Measurements from ENCODE around the gene STXBP2.
A peak's percentile ranks its signal among the peaks of the same experiment; 100 is the strongest.

STXBP2 gene

DNA sequence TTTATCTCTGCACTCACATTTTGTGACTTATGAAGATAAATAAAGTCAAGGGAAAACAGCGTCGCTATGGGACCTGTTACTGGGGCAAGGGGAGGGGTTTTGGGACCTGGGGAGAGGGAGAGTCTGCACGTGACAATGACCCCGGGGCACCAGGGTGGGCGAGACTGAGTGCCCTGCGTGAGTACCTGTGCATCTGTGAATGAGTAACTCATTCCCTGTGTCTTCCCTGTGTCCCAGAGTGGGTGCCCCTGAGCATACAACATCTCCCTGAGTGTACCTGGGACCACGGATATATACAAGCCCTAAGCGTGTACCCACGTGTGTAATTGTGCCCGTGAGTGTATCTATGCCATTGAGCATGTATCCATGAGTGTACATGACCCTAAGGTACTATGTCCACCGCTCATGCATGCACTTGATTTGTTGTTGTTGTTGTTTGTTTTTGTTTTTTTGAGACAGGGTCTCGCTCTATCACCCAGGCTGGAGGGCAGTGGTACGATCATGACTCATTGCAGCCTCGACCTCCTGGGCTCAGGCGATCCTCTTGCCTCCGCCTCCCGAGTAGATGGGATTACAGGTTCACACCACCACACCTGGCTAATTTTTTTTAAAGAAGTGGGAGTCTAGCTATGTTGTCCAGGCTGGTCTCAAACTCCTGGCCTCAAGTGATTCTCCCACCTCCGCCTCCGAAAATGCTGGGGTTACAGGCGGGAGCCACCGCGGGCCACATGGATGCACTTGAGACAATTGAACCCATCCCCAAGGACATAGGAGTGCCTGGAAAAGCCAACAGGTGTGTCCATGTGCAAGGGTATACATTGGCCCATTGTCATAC, 43.1 kb downstream of the STXBP2 start:
- DNase-seq (ENCODE audit: low spot score) = no peak

DNA sequence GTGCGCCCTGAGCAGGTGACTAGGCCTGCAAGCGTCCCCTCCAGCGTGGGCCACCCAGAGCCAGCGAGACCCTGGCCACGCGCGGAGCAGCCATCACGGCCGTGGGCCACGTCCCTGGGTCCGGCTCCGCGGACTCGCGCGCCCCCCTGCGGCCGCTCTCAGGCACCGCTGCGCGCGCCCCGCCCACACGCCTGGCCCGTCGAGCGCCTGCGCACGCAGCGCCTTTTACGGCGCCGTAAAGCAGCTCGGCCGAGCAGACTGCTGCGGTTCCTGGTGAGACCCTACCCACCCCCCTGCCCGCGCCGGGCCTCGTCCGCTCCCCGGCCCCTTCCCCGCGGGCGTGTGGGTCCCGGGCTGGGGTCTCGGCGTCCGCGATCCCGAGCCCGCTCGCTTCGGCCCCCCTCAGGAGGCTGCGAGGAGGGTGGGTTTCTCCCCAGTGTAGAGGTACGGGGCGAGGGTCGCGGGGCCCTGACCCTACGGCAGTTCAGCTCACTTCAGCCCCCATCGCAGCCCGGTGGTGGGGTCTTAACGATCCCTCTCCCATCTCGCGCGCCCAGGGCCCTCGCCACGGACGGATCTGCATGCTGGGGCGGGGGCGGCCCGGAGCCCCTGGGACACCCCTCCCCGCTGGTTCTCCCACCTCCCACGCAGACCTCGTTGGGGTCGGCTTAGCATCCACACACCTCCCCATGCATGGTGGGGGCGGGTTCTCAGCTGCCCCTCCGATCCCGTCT, 43.9 kb downstream of the STXBP2 start, which contains the start of gene TRAPPC5:
TRAPPC5 (plus strand) TSS at position 228 of the 734 bp plus-strand sequence. CDS start 1,421 bp downstream, outside the sequence.
- peak; percentile 98 for DNase-seq (ENCODE audit: low spot score)

DNA sequence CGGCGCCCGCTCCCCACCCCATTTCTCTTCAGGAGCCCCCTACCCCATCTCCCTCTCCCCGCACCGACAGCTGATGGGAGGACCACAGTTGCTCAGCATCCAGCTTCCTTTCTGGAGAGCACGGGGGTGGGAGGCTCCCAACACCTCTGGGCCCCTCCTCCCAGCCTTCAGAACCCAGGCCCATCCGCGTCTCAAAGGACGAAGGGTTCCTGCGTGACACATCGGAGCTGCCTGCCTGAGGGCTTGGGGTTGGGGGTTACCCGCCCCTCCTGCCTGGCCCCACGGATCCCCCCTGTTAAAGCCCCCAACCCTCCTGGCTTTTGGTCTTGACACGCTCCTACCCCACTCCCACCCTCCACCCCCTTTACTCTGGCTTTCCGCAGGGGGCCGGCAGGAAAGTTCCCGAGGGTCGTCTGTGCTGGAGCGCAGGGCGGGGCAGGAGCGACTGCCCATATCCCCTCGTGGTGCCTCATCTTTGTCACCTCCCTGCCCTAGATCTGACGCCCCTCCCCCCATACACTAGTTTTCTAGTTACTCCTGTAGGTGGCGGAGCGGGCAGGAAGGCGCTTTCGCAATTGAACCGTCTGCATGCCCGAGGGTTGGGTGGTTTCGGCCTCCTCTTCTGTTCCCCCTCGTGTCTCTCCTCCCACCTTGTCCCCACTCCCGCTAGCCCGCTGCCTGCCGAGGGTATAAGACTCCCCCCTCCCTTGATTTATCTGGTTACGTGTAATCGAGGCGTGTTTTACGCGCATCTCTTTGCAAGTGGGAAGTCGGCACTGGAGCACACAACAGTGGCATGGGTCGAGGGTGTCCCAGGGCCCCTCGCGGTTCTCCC, 44.6 kb downstream of the STXBP2 start:
- peak; percentile 90 for DNase-seq (ENCODE audit: low spot score)

DNA sequence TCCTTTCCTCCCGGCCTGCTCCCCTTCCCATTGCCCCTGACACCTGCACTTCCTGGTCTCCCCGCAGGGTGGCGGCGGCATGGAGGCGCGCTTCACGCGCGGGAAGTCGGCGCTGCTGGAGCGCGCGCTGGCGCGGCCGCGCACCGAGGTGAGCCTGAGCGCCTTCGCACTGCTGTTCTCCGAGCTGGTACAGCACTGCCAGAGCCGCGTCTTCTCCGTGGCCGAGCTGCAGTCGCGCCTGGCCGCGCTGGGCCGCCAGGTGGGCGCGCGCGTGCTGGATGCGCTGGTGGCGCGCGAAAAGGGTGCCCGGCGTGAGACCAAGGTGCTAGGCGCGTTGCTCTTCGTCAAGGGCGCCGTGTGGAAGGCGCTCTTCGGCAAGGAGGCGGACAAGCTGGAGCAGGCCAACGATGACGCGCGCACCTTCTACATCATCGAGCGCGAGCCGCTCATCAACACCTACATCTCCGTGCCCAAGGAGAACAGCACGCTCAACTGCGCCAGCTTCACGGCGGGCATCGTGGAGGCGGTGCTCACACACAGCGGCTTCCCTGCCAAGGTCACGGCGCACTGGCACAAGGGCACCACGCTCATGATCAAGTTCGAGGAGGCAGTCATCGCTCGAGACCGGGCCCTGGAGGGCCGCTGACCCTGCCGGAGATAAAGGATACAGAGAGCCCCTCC, 45.4 kb downstream of the STXBP2 start:
- DNase-seq (ENCODE audit: low spot score) = no peak

DNA sequence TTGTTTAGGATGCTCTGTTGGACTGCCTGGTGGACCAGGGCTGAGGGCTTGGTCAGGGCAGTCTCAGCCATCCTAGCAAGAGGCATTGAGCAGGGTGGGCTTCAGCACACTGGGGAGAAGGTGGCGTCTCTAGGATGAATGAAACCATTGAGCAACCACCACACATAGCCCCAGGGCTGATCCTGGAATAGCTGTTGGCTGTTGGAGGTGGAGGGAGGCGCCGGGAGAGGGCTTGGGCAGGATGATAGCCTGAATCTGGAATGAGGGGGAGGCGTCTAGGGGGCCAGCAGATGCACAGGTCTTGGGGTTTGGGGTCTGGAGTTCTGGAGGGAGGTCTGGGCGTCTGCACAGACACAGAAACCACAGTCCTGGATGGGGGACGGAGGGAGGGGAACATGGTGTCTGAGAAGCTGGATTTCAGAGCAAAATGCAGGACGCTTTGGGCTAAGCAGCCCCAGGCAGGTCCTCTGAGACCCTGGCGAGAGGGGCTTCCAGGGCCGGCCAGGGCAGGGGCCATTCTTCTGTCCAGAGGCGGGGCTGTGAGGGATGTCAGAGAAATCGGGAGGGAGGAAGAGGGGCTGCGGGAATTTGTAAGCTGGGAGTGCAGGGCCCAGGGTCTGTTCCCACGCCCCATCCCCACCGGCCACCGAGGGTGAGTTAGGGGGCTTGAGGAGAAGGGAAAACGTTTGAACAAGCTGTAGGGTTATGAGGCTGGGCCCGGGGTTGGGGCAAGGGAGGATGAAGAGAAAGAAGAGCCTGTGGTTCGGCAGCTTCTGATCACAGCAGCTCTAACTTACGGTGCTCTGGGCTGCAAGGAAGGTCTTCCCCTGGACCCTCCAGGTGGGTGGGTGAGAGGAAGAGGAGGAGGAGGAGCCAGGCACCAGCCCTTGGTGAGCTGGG, 48.9 kb downstream of the STXBP2 start:
- no peak for DNase-seq (ENCODE audit: low spot score)

DNA sequence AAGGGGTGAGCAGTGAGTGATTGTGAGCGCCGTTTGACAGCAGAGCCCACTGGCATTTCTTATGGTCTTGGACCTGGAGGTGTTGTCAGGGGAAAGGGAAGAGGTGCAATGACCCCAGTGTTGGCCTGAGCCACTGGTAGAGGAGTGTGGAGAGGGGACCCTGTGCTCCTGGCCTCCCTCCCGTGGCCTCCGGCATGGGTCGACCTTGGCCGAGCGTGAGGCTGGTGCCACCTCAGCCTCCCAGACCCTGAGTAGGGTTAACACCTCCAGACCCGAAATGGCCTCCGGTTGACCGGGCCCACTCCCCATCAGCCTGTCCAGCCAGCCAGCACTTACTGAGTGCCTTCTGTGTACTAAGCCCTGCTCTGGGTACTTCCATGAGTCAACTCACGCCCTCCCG, 50.3 kb downstream of the STXBP2 start:
- DNase-seq (ENCODE audit: low spot score) = no peak

DNA sequence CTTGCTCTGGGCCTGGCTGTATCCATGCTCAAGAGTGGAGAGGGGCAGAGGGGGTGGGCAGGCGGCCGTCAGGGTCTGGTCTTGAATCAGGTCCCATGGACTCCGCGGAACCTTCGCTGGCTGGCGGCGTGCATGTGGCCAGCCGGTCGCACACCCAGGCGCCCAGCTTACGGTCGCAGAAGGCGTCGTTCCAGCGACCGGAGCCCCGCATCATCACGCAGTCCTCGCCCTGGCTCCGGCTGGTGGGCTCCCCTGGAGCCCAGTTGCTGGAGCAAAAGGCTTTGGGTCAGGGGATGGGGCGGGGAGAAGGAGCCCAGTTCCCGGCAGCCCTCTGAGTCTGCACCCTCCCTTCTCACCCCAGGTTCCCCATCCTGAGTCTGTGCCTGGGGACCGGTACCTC, 52.3 kb downstream of the STXBP2 start:
- DNase-seq (ENCODE audit: low spot score) = no peak

DNA sequence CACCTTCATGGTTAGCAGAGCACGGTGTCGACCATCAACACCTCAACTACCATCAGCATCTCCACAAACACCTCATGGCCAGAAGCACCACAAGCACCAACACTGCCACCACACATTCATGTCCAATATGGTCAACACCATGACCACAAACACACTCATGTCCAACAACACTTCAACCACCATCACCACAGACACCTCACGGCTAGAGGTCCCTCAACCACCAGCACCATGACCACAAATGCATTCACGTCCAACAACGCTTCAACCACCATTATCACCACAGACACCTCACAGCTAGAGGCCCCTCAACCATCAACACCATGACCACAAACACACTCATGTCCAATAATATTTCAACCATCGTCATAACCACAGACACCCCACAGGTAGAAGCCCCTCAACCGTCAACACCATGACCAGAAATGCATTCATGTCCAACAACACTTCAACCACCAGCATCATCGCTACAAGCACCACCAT, 53.9 kb downstream of the STXBP2 start:
- DNase-seq (ENCODE audit: low spot score) = no peak

DNA sequence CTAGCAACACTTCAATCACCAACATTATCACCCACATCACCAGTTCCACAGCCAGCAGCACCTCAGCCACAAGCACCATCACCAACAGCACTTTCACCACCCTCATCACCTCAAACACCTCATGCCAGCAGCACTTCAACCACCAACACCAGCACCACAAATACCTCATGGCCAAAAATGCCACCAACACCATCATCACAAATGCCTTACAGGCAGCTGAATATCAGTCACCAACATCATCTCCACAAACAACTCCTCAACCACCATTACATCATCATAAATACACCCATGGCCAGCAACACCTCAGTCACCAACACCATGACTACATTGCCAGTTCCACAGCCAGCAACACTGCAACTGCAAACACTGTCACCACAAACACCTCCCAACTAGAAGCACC, 54.6 kb downstream of the STXBP2 start:
- DNase-seq (ENCODE audit: low spot score) = no peak

DNA sequence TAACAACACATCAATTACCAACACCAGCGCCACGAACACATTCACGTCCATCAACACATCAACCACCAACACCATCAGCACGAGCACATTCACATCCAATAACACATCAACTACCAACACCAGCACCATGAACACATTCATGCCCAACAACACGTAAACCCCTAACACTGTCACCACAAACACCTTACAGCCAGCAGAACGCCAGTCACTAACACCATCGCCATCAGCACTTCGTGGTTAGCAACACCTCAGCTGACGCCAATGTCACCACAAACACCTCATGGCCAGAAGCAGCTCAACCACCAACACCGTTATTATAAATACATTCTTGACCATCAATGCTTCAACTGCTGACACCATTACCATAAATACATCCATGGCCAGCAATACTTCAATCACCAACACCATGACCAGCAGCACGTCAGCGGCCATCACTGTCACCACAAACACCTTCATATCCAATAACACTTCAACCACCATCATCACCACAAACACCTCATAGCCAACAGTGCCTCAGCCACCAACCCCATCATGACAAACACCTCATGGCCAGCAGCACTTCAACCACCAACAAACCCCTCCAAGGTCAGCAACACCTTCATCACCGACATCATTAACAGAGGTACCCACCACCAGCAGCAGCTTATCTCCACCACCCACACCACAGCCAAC, 55.6 kb downstream of the STXBP2 start:
- no peak for DNase-seq (ENCODE audit: low spot score)

DNA sequence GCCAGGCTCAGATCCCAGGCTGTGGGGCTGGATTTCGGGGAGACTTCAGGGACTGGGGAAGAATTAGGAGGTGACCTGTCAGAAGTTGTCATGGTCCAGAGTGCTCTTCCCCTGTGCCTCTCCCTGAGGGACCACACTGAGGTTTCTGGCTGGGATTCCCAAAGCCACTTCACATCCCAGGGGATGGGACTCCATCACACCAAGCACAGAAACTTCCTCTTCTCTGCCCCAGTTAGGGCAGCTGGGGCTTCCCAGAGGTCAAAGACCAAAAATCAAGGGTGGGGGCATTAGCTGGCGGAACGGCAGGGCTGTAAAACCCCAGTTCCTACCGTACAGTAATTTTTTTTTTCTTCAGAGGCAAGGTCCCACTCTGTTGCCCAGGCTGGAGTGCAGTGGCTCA, 57.6 kb downstream of the STXBP2 start:
- DNase-seq (ENCODE audit: low spot score) = no peak
